HepG2 (cell line): ENCODE data around the gene TTC39C.

Source experiments
- BRF2 ChIP-seq: sonication (generic); formaldehyde crosslinking; IDR thresholded peaks from 2 replicates; pipeline ENCODE4 v1.8.1; 2022; ENCODE audit warnings: mild to moderate bottlenecking, missing genetic modification reagents
- GTF2F1 ChIP-seq: fragments of 150-350 bp; IDR thresholded peaks from 2 replicates; pipeline ENCODE4 v1.6.1; 2014; ENCODE audit warnings: low read length

GRCh38 chr18:24055009-24055804, 40.7 kb downstream of the TTC39C start:
- TF ChIP-seq GTF2F1 (no peak), BRF2 (no peak)
